OCI-LY3 (cell line): ENCODE data around the gene AGPAT4.
A peak's percentile ranks its signal among the peaks of the same experiment; 100 is the strongest.

Source experiments
- H2AFZ ChIP-seq: fragments of 200-600, 300-600 bp; shearing (Covaris generic); 2 replicates; pipeline ENCODE4 v1.6.0; 2014; ENCODE audit warnings: antibody characterized with exemption, low read depth, low read length
- H3K27ac ChIP-seq: fragments of 200-600, 300-600 bp; sonication (generic); 2 replicates; pipeline ENCODE4 v1.5.1; 2014; ENCODE audit warnings: mild to moderate bottlenecking, low read length, moderate library complexity, mixed read lengths
- H3K27me3 ChIP-seq: fragments of 200-600, 300-600 bp; sonication (generic); 2 replicates; pipeline ENCODE4 v1.6.1; 2014; ENCODE audit warnings: low read depth, low read length, mixed read lengths
- H3K36me3 ChIP-seq: fragments of 200-600, 300-600 bp; sonication (generic); replicated peaks from 2 replicates; pipeline ENCODE3; 2014; ENCODE audit warnings: low read depth, low read length, mixed read lengths
- H3K4me1 ChIP-seq: fragments of 300-600, 200-600 bp; sonication (generic); 2 replicates; pipeline ENCODE4 v1.6.1; 2014; ENCODE audit warnings: low read length, mixed read lengths
- H3K4me2 ChIP-seq: fragments of 200-600, 300-600 bp; sonication (generic); 2 replicates; pipeline ENCODE4 v1.6.1; 2014; ENCODE audit warnings: low read length, mixed read lengths
- H3K4me3 ChIP-seq: fragments of 300-600, 200-600 bp; sonication (generic); 2 replicates; pipeline ENCODE4 v1.5.1; 2014; ENCODE audit warnings: antibody characterized with exemption, mild to moderate bottlenecking, low read length, moderate library complexity
- H3K79me2 ChIP-seq: fragments of 300-600, 200-600 bp; shearing (Covaris generic); 2 replicates; pipeline ENCODE4 v1.6.1; 2014; ENCODE audit warnings: mild to moderate bottlenecking, low read length, mixed read lengths
- H3K9ac ChIP-seq: fragments of 300-600, 200-600 bp; shearing (Covaris generic); 2 replicates; pipeline ENCODE4 v1.6.0; 2014; ENCODE audit warnings: mild to moderate bottlenecking, low read length, moderate library complexity
- H3K9me3 ChIP-seq: fragments of 200-600, 300-600 bp; shearing (Covaris generic); 2 replicates; pipeline ENCODE4 v1.6.1; 2014; ENCODE audit warnings: low read length, mixed read lengths; ENCODE audit not compliant: insufficient read depth
- H4K20me1 ChIP-seq: fragments of 200-600, 300-600 bp; sonication (generic); 2 replicates; pipeline ENCODE4 v1.6.1; 2016; ENCODE audit warnings: low read length, mixed read lengths; ENCODE audit not compliant: insufficient read depth
- CTCF ChIP-seq: fragments of 200-600, 300-600 bp; sonication (generic); IDR thresholded peaks from 2 replicates; pipeline ENCODE4 v1.5.1; 2014; ENCODE audit warnings: antibody characterized with exemption, low read length, low read depth
- EZH2phosphoT487 ChIP-seq: fragments of 200-600 bp; shearing (Covaris generic); IDR thresholded peaks from 2 replicates; pipeline ENCODE4 v1.6.1; 2018; ENCODE audit warnings: antibody characterized with exemption, mixed run types, low read depth

AGPAT4 gene

DNA sequence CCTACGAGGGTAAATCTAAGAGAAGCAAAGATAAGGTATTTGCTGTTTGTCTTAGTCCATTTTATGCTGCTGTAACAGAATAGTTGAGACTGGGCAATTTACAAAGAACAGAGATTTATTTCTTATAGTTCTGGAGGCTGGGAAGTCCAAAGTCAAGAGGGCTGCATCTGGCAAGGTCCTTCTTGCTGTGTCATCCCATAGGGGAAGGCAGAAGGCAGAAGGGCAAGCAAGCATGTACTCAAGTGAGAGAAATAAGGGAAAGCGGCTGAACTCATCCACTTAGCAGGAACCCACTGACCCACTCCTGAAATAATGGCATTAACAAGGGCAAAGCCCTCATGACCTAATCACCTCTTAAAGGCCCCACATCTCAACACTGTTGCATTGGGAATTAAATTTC lies 102.7 kb downstream of the AGPAT4 start:
- Histone ChIP-seq H3K4me2 (peak overlapping the region; percentile 79), H4K20me1 (no peaks in the 10 kb centered on the region), H3K9ac (no peak overlapping the region), H3K36me3 (no peaks in the 10 kb centered on the region), H3K79me2 (no peaks in the 10 kb centered on the region), H3K27me3 (no peaks in the 10 kb centered on the region), H3K4me3 (peak overlapping the region; percentile 39), H3K9me3 (no peaks in the 10 kb centered on the region), H3K4me1 (peaks cover 31% of the 10 kb centered on the region), H3K27ac (peak overlapping the region; percentile 59), H2AFZ (no peak overlapping the region)
- TF ChIP-seq CTCF (no peak), EZH2phosphoT487 (no peak)

- H2AFZ ChIP-seq, result no peak overlapping the region
- H3K36me3 ChIP-seq, result no peaks in the 10 kb centered on the region
- no peaks in the 10 kb centered on the region for H4K20me1 ChIP-seq
- no peaks in the 10 kb centered on the region for H3K79me2 ChIP-seq
- H3K27ac ChIP-seq, result peak overlapping the region; percentile 59
- H3K4me2 ChIP-seq, result peak overlapping the region; percentile 79
- H3K9me3 ChIP-seq, result no peaks in the 10 kb centered on the region
- H3K4me3 ChIP-seq, result peak overlapping the region; percentile 39
- no peaks in the 10 kb centered on the region for H3K27me3 ChIP-seq
- TF ChIP-seq CTCF (no peak), EZH2phosphoT487 (no peak)
- H3K9ac ChIP-seq, result peak overlapping the region; percentile 16; the same call in 1 of the 2 replicates
- H3K4me1 ChIP-seq, result peaks cover 31% of the 10 kb centered on the region
Observed at GRCh38 chr6:161169696-161170095, 104.2 kb downstream of the AGPAT4 start.

GRCh38 chr6:161169035-161169434 lies 104.8 kb downstream of the AGPAT4 start:
- Histone ChIP-seq H3K27me3 (no peaks in the 10 kb centered on the region), H4K20me1 (no peaks in the 10 kb centered on the region), H3K4me2 (peak overlapping the region; percentile 79), H3K4me1 (peaks cover 31% of the 10 kb centered on the region), H3K9ac (no peak overlapping the region), H3K36me3 (no peaks in the 10 kb centered on the region), H3K79me2 (no peaks in the 10 kb centered on the region), H3K27ac (no peak overlapping the region), H3K4me3 (no peak overlapping the region), H2AFZ (no peak overlapping the region), H3K9me3 (no peaks in the 10 kb centered on the region)
- TF ChIP-seq CTCF, result no peak

- Histone ChIP-seq H3K4me2 (no peak overlapping the region), H3K79me2 (no peaks in the 10 kb centered on the region), H3K4me3 (no peak overlapping the region), H3K27me3 (no peaks in the 10 kb centered on the region), H3K27ac (no peak overlapping the region), H3K36me3 (no peaks in the 10 kb centered on the region), H3K9ac (no peak overlapping the region), H3K9me3 (no peaks in the 10 kb centered on the region), H3K4me1 (peaks cover 31% of the 10 kb centered on the region), H2AFZ (no peak overlapping the region), H4K20me1 (no peaks in the 10 kb centered on the region)
- TF ChIP-seq EZH2phosphoT487 (no peak), CTCF (no peak)
Observed at GRCh38 chr6:161168281-161168891, 105.5 kb downstream of the AGPAT4 start.
